Measurements from ENCODE around the gene ZFP36L1. TPM values are rescaled to one million over a fixed set of nuclear protein-coding genes. Genes with fewer than 3 reads are reported as not detected.

The ZFP36L1 gene
- total RNA-seq, 4 donors from 2014 or later, result 154 to 451 (median 280) TPM

- Histone ChIP-seq H3K4me1 (peaks cover 14 to 98% (median 47%) of the 10 kb centered on the region in 3 donors), H3K9me3 (peaks cover 0 to 2% (median 0%) of the 10 kb centered on the region in 3 donors), H3K36me3 (no peaks in the 10 kb centered on the region), H3K4me3 (no peak overlapping the region), H3K27ac (peak overlapping the region in 2 of 4 donors; percentile 86), H3K27me3 (no peaks in the 10 kb centered on the region)
- TF ChIP-seq EP300 (IDR thresholded peaks at IDR 0.05) (no peak), CTCF (IDR thresholded peaks at IDR 0.05) (no peak), POLR2AphosphoS5 (IDR thresholded peaks at IDR 0.05) (no peak), POLR2A (IDR thresholded peaks at IDR 0.05) (no peak)
- no peak for ATAC-seq
- 87 to 93% methylated on average over 3 to 4 of the region's 4 CpGs for WGBS, 2 donors (ENCODE audit: low coverage in 1 of 2)
Observed at GRCh38 chr14:68809524-68809923, 16.7 kb upstream of the ZFP36L1 start.

- H3K27ac ChIP-seq, result peak overlapping the region in 3 of 4 donors; percentile 86 to 89 (median 86)
- peaks cover 0 to 9% (median 0%) of the 10 kb centered on the region in 3 donors for H3K9me3 ChIP-seq
- H3K27me3 ChIP-seq, result no peaks in the 10 kb centered on the region
- peaks cover 7 to 92% (median 41%) of the 10 kb centered on the region in 3 donors for H3K4me1 ChIP-seq
- TF ChIP-seq CTCF (IDR thresholded peaks at IDR 0.05) (no peak), POLR2AphosphoS5 (IDR thresholded peaks at IDR 0.05) (no peak), POLR2A (IDR thresholded peaks at IDR 0.05) (no peak), EP300 (IDR thresholded peaks at IDR 0.05) (no peak)
- WGBS, 2 donors (ENCODE audit: low coverage in 1 of 2), result 48% methylated on average over 4 of the region's 7 CpGs; no CpG with 5 or more reads in 1 of the 2 donors
- no peak for ATAC-seq
- no peak overlapping the region for H3K4me3 ChIP-seq
- H3K36me3 ChIP-seq, result no peaks in the 10 kb centered on the region
Observed at GRCh38 chr14:68808696-68809480, 16.0 kb upstream of the ZFP36L1 start.

- no CpG with 5 or more reads among the region's 7 CpGs for WGBS, 2 donors (ENCODE audit: low coverage in 1 of 2)
- peak overlapping the region; percentile 86 to 90 (median 88) for H3K27ac ChIP-seq
- H3K36me3 ChIP-seq, result no peaks in the 10 kb centered on the region
- H3K27me3 ChIP-seq, result no peaks in the 10 kb centered on the region
- ATAC-seq, result no peak
- peaks cover 0 to 9% (median 0%) of the 10 kb centered on the region in 3 donors for H3K9me3 ChIP-seq
- TF ChIP-seq CTCF (IDR thresholded peaks at IDR 0.05) (no peak), POLR2AphosphoS5 (IDR thresholded peaks at IDR 0.05) (no peak), EP300 (IDR thresholded peaks at IDR 0.05) (no peak), POLR2A (IDR thresholded peaks at IDR 0.05) (no peak)
- peaks cover 6 to 83% (median 32%) of the 10 kb centered on the region in 3 donors for H3K4me1 ChIP-seq
- H3K4me3 ChIP-seq, result no peak overlapping the region
Observed at GRCh38 chr14:68807987-68808386, 15.1 kb upstream of the ZFP36L1 start.

- Histone ChIP-seq H3K4me3 (no peak overlapping the region), H3K9me3 (peaks cover 0 to 9% (median 0%) of the 10 kb centered on the region in 3 donors), H3K4me1 (peaks cover 6 to 74% (median 30%) of the 10 kb centered on the region in 3 donors), H3K36me3 (no peaks in the 10 kb centered on the region), H3K27ac (peak overlapping the region; percentile 86 to 90 (median 88)), H3K27me3 (no peaks in the 10 kb centered on the region)
- WGBS, 2 donors (ENCODE audit: low coverage in 1 of 2), result 1 to 4% methylated on average over 4 to 6 of the region's 10 CpGs
- TF ChIP-seq EP300 (IDR thresholded peaks at IDR 0.05) (no peak), POLR2A (IDR thresholded peaks at IDR 0.05) (no peak), POLR2AphosphoS5 (IDR thresholded peaks at IDR 0.05) (peak; percentile 85), CTCF (IDR thresholded peaks at IDR 0.05) (peak in 1 of 4 experiments; percentile 13)
- peak; percentile 79 for ATAC-seq
Observed at GRCh38 chr14:68807148-68807600, 14.3 kb upstream of the ZFP36L1 start.
